Urinary bladder (tissue), 4 donors: ENCODE measurements around the gene KMT5B. TPM values are rescaled to one million over a fixed set of nuclear protein-coding genes. Genes with fewer than 3 reads are reported as not detected.

Experiments used
- DNase-seq: peaks from one replicate; pipeline ENCODE4 v3.0.0-alpha.2; 2015; ENCODE audit errors: extremely low spot score
- H3K27ac ChIP-seq: one replicate; pipeline ENCODE4 v1.5.1; 2013; ENCODE audit warnings: low read depth, mild to moderate bottlenecking, moderate library complexity
- H3K36me3 ChIP-seq: one replicate; pipeline ENCODE4 v1.6.1; 2013; ENCODE audit warnings: mild to moderate bottlenecking, moderate library complexity; ENCODE audit not compliant: insufficient read depth
- H3K4me1 ChIP-seq: one replicate; pipeline ENCODE4 v1.6.1; 2013; ENCODE audit warnings: mild to moderate bottlenecking, moderate library complexity; ENCODE audit not compliant: insufficient read depth
- H3K4me3 ChIP-seq: one replicate; pipeline ENCODE4 v1.5.1; 2013; ENCODE audit warnings: low read depth, low read length
- WGBS: extraction: QIAGEN DNeasy Blood & Tissue Kit; methylation state at CpG from one replicate; pipeline ENCODE4 v1.1.7; 2013; 5-methylcytosine and 5-hydroxymethylcytosine counted together
- polyA plus RNA-seq: library from polyadenylated mRNA; stranded (reverse); fragments of 200-250 nt; gene quantifications from one replicate; pipeline ENCODE4 v1.2.3, GENCODE V29; 2013
- total RNA-seq: library from RNA; depleted of rRNA; stranded (reverse); fragments of >200 nt; gene quantifications from one replicate; pipeline ENCODE4 v1.2.3, GENCODE V29; 2014
- donor health status: healthy with polysubstance abuse.
- donor health status: healthy.

KMT5B gene
- total and polyA plus RNA-seq, 2 donors, result 24.5 to 78.5 TPM

DNA sequence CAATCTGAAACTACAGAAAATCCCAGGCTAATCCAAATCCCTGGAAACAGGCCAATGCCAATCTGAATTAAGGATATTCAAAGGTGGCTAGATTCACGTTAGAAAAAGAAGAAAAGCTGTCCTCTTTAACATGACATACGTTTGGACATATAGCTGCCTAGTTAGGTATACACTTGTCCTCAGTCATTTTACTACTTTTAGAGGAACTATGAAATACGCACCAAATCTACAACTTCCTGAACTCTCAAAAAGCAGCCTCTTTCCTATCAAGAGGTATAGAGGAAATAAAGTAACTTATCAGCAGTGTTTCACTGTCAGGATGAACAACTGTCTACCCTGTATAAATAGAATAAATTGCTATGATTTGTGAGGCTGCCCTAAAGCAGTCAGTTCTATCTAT, 24.0 kb downstream of the KMT5B start:
- DNase-seq, result no peak
- H3K36me3 ChIP-seq, result peaks cover 3% of the 10 kb centered on the region
- no peak overlapping the region for H3K27ac ChIP-seq
- no peaks in the 10 kb centered on the region for H3K4me1 ChIP-seq
- 76% methylated on average over 3 of the region's 3 CpGs for WGBS
- H3K4me3 ChIP-seq, result no peak overlapping the region

DNA sequence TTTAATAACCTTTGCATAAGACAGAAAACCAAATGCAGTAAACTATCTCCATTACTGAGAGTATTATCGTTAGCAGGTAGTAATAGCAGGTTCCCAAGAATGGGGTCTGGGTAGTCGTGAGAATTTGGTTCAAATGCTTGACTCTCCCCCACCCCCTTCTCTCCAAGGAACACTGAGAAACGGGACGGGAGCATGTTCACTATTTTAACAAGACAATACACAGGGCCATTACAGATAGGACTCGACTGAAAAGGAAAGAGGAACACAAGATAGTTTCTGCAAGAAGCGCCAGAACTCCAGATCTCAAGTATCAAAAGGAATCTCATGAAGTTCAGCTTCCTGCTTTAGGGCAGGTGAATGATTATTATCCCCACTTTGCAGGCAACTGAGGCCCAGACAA, 27.0 kb downstream of the KMT5B start:
- Histone ChIP-seq H3K36me3 (peaks cover 5% of the 10 kb centered on the region), H3K4me3 (no peak overlapping the region), H3K27ac (no peak overlapping the region), H3K4me1 (no peaks in the 10 kb centered on the region)
- 73% methylated on average over 6 of the region's 6 CpGs for WGBS
- no peak for DNase-seq

DNA sequence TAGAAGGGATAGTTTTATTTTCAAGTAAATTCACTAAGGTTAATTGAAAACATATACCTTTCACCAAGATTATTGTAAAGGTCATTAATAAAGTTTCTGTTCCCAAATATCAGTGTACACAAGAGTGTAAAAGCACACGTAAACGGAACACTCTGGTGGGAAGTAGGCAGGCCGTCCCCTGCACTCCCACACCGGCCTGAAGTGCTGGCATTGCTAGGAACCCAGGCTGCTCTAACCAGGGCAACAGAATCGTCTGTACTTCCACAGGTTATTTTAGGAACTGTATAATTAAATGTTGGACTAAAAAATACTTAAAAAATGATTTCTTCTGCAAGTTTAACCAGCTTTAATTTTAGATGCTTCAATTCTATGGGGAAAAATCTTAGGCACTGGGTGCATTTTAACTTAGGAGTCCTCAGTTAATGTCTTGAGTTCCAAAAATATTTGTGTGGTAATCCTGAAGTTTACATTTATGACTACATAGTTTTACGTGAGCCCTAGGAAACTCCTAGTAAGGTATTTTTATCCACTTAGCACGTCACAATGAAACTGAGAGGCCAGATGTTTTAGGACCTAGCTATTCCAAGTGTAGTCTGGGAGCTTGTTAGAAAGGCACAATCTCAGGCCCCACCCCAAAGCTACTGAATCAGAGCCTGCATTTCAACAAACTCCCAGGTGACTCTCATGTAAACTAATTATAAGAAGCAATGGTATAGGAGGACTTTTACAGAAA, 31.2 kb downstream of the KMT5B start:
- Histone ChIP-seq H3K27ac (no peak overlapping the region), H3K36me3 (peaks cover 8% of the 10 kb centered on the region), H3K4me3 (no peak overlapping the region), H3K4me1 (no peaks in the 10 kb centered on the region)
- 50% methylated on average over 7 of the region's 7 CpGs for WGBS
- DNase-seq, result no peak

DNA sequence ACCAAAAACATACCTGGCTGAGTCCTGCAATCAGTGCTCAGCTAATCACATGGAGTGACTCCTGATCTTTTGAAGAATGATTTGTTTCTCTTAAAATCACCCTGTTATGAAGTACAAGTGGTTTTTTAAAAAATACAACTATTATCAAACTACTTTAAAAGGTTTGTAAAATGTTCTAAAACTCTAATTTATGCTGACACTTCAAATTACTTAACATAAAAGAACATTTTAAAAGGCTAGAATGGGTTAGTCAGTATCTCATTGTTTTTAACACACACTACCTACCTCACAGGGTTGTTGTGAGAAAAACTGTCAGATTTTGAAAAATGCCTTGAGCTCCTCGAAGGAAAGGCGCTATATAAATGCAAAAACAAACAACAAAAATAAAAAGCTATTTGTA, 33.2 kb downstream of the KMT5B start:
- no peak for DNase-seq
- Histone ChIP-seq H3K27ac (no peak overlapping the region), H3K36me3 (peaks cover 5% of the 10 kb centered on the region), H3K4me3 (no peak overlapping the region), H3K4me1 (no peaks in the 10 kb centered on the region)
- WGBS, result 87% methylated on average over 2 of the region's 2 CpGs

- WGBS, result 77% methylated on average over 5 of the region's 5 CpGs
- Histone ChIP-seq H3K4me1 (no peaks in the 10 kb centered on the region), H3K4me3 (no peak overlapping the region), H3K36me3 (peaks cover 6% of the 10 kb centered on the region), H3K27ac (no peak overlapping the region)
- no peak for DNase-seq
Measured at GRCh38 chr11:68177877-68178276, 35.2 kb downstream of the KMT5B start.

DNA sequence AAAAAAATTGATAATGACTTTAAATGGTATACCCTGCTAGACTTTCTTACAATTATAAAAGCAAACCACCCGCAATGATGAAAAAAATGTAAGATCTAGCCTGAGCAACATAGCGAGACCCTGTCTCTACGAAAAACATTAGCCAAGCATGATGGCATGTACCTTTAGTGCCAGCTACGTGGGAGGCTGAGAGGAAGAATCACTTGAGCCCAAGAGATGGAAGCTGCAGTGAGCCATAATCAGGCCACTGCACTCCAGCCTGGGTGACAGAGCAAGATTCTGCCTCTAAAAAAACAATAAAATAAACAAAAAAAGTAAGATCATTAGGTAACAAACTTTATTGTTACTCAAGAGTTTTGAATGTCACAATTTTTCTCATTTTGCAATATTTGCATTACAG, 39.2 kb downstream of the KMT5B start:
- no peak for DNase-seq
- no peak overlapping the region for H3K4me3 ChIP-seq
- 87% methylated on average over 4 of the region's 4 CpGs for WGBS
- H3K36me3 ChIP-seq, result peaks cover 6% of the 10 kb centered on the region
- H3K27ac ChIP-seq, result no peak overlapping the region
- H3K4me1 ChIP-seq, result no peaks in the 10 kb centered on the region

DNA sequence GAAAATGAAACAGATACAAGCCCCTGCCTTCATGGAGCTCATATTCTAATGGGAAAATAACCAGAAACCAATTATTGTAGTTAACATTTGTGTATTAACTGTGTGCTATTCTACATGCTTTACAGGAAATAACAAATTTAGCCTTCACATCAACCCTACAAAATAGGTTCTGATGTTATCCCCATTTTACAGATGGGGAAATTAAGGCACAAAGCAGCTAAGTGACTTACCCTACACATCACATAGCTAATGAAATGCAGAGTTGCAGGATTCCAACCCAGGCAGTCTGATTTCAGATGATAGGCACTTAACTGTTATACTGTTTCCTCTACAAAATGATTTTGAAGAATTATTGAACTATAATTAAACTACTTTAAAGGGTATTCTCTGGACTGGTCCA, 43.7 kb downstream of the KMT5B start:
- Histone ChIP-seq H3K4me3 (no peak overlapping the region), H3K4me1 (no peaks in the 10 kb centered on the region), H3K27ac (no peak overlapping the region), H3K36me3 (peaks cover 5% of the 10 kb centered on the region)
- DNase-seq, result no peak

GRCh38 chr11:68168694-68169093, 44.4 kb downstream of the KMT5B start:
- H3K27ac ChIP-seq, result no peak overlapping the region
- H3K4me3 ChIP-seq, result no peak overlapping the region
- 94% methylated on average over 5 of the region's 5 CpGs for WGBS
- DNase-seq, result no peak
- no peaks in the 10 kb centered on the region for H3K4me1 ChIP-seq
- H3K36me3 ChIP-seq, result peaks cover 5% of the 10 kb centered on the region

DNA sequence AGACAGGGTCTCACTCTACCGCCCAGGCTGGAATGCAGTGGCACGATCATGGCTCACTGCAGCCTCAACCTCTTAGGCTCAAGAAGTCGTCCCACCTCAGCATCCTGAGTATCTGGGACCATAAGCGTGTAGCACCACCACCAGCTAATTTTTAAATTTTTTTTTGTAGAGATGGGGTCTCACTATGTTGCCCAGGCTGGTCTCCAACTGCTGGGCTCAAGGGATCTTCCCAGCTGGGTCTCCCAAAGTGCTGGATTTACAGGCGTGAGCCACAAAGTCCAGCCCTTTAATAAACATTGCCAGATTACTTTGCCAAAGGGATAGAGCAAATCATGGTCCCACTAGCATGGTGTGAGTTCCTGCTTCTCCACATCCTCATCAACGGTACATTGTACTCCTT, 45.6 kb downstream of the KMT5B start:
- WGBS, result 90% methylated on average over 6 of the region's 6 CpGs
- Histone ChIP-seq H3K27ac (no peak overlapping the region), H3K36me3 (peaks cover 2% of the 10 kb centered on the region), H3K4me1 (no peaks in the 10 kb centered on the region), H3K4me3 (no peak overlapping the region)
- no peak for DNase-seq

- WGBS, result 80% methylated on average over 4 of the region's 4 CpGs
- H3K27ac ChIP-seq, result no peak overlapping the region
- H3K36me3 ChIP-seq, result peaks cover 2% of the 10 kb centered on the region
- no peak overlapping the region for H3K4me3 ChIP-seq
- no peak for DNase-seq
- H3K4me1 ChIP-seq, result no peaks in the 10 kb centered on the region
Measured at GRCh38 chr11:68166969-68167368, 46.1 kb downstream of the KMT5B start.

DNA sequence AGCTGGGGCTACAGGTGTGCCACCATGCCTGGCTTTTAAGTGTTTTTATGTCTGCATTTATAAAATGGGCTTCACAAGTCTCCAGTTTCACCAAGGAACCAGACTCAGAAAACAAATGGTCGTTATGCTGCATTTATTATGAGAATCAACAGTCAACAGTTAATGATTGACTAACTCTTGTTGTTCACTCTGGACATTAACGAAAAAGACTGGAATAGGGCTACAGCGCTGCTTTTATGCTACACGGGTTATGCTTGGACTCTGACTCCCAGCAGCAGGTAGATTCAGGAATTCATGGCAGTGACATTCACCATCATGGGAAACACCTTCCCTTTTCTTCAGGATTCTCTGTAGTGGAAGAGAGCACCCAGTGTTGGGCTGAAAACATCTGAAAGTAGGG, 47.5 kb downstream of the KMT5B start:
- no peaks in the 10 kb centered on the region for H3K4me1 ChIP-seq
- H3K4me3 ChIP-seq, result no peak overlapping the region
- WGBS, result 88% methylated on average over 4 of the region's 4 CpGs
- no peak for DNase-seq
- H3K36me3 ChIP-seq, result peaks cover 2% of the 10 kb centered on the region
- no peak overlapping the region for H3K27ac ChIP-seq

DNA sequence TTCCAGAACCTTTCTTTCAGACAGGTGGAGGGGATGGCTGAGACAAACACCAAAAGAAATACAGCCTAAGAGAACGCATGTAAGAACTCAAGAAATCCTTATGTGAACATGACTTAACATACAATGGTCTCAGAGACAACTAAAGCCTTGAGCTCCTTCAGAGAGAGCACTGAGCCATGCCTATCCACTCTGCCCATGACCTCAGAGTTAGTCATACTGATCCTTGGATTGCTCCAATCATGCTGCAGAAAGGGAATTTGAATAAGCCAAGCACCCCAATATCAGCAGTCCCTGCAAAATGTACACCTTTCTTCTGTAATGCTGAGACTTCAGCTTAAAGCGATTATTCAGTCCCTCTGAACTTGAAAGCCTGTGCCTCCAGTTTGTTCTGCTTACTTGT, 48.7 kb downstream of the KMT5B start:
- Histone ChIP-seq H3K27ac (no peak overlapping the region), H3K36me3 (peaks cover 2% of the 10 kb centered on the region), H3K4me1 (no peaks in the 10 kb centered on the region), H3K4me3 (no peak overlapping the region)
- WGBS, result 99% methylated on average over 2 of the region's 2 CpGs
- no peak for DNase-seq

- Histone ChIP-seq H3K27ac (no peak overlapping the region), H3K36me3 (peaks cover 2% of the 10 kb centered on the region), H3K4me3 (no peak overlapping the region), H3K4me1 (no peaks in the 10 kb centered on the region)
- 80% methylated on average over 11 of the region's 11 CpGs for WGBS
- no peak for DNase-seq
Measured at GRCh38 chr11:68163691-68164090, 49.4 kb downstream of the KMT5B start.

- no peak for DNase-seq
- Histone ChIP-seq H3K4me3 (no peak overlapping the region), H3K4me1 (no peaks in the 10 kb centered on the region), H3K27ac (no peak overlapping the region), H3K36me3 (no peaks in the 10 kb centered on the region)
- 86% methylated on average over 7 of the region's 7 CpGs for WGBS
Measured at GRCh38 chr11:68160100-68160695, 52.9 kb downstream of the KMT5B start.
